Activated CD8-positive, alpha-beta memory T cell treated with anti-CD3 and anti-CD28 coated beads, Interleukin-2, amount 50 U/mL, for 4 hours (primary cell): ENCODE results near the gene SAP25.
"Not testable (repeated sequence)": the region's sequence is repeated elsewhere in the genome, so short reads cannot be mapped to it uniquely, and the experiment has no call there.

ENCODE experiments used
- DNase-seq: peaks from one replicate; pipeline ENCODE4 v3.0.0-alpha.2; 2020

SAP25 gene

GRCh38 chr7:100556541-100556940 is 17.2 kb downstream of the SAP25 start:
- no peak for DNase-seq

GRCh38 chr7:100555701-100556100 is 18.0 kb downstream of the SAP25 start:
- no peak for DNase-seq

GRCh38 chr7:100553032-100553431 is 20.7 kb downstream of the SAP25 start:
- DNase-seq, result no peak

- no peak for DNase-seq
Measured at GRCh38 chr7:100552532-100552931, 21.2 kb downstream of the SAP25 start.

GRCh38 chr7:100548446-100548845 is 25.3 kb downstream of the SAP25 start:
- not testable (repeated sequence) for DNase-seq

- DNase-seq, result no peak
Measured at GRCh38 chr7:100547872-100548271, 25.8 kb downstream of the SAP25 start.

GRCh38 chr7:100546926-100547800 is 26.5 kb downstream of the SAP25 start:
- no peak for DNase-seq

GRCh38 chr7:100546129-100546925 is 27.4 kb downstream of the SAP25 start:
- no peak for DNase-seq

GRCh38 chr7:100545360-100546128 is 28.2 kb downstream of the SAP25 start:
- DNase-seq, result peak; percentile 44

- DNase-seq, result no peak
Measured at GRCh38 chr7:100544967-100545359, 28.7 kb downstream of the SAP25 start.

- no peak for DNase-seq
Measured at GRCh38 chr7:100544386-100544785, 29.3 kb downstream of the SAP25 start.

- no peak for DNase-seq
Measured at GRCh38 chr7:100543586-100543985, 30.1 kb downstream of the SAP25 start.

GRCh38 chr7:100541309-100541708 is 32.4 kb downstream of the SAP25 start:
- not testable (repeated sequence) for DNase-seq

GRCh38 chr7:100540073-100540723 is 33.5 kb downstream of the SAP25 start:
- no peak for DNase-seq

GRCh38 chr7:100539436-100540006 is 34.2 kb downstream of the SAP25 start:
- no peak for DNase-seq

- DNase-seq, result peak; percentile 100
Measured at GRCh38 chr7:100538654-100539435, 34.9 kb downstream of the SAP25 start, which contains the start of gene AGFG2. Gene AGFG2, plus strand, starts transcription at chr7:100539203. Its CDS starts 144 bp downstream, at chr7:100539347.

GRCh38 chr7:100538348-100538653 is 35.4 kb downstream of the SAP25 start:
- no peak for DNase-seq

- DNase-seq, result not testable (repeated sequence)
Measured at GRCh38 chr7:100536695-100537094, 37.0 kb downstream of the SAP25 start.

GRCh38 chr7:100535982-100536381 is 37.7 kb downstream of the SAP25 start:
- DNase-seq, result not testable (repeated sequence)

- no peak for DNase-seq
Measured at GRCh38 chr7:100532165-100533022, 41.3 kb downstream of the SAP25 start.
